Testis (tissue), 3 donors: ENCODE data around the gene HELB. TPM values are rescaled to one million over a fixed set of nuclear protein-coding genes. Genes with fewer than 3 reads are reported as not detected.

Experiments
- DNase-seq: peaks from one replicate; pipeline ENCODE4 v3.0.0-alpha.2; 2019
- H3K27ac ChIP-seq, 2 donors: fragments of 200-600 bp; sonication (generic); one replicate each; pipeline ENCODE4 v1.5.1; 2019
- H3K27me3 ChIP-seq: fragments of 200-600 bp; sonication (generic); one replicate; pipeline ENCODE4 v1.5.1; 2019
- H3K36me3 ChIP-seq: fragments of 200-600 bp; sonication (generic); one replicate; pipeline ENCODE4 v1.5.1; 2017; ENCODE audit warnings: low read depth; ENCODE audit errors: missing control alignments
- H3K4me1 ChIP-seq: fragments of 200-600 bp; sonication (generic); one replicate; pipeline ENCODE4 v1.5.1; 2019
- H3K4me3 ChIP-seq, 2 donors: fragments of 200-600 bp; sonication (generic); one replicate each; pipeline ENCODE4 v1.5.1; 2017 to 2019
- H3K9me3 ChIP-seq: fragments of 200-600 bp; sonication (generic); one replicate; pipeline ENCODE4 v1.5.1; 2017
- POLR2A ChIP-seq: fragments of 450-650 bp; IDR thresholded peaks from one replicate; pipeline ENCODE4 v1.6.1; 2017; ENCODE audit warnings: antibody characterized with exemption, mild to moderate bottlenecking, moderate library complexity
- WGBS, 2 donors: methylation state at CpG; one replicate each; pipeline ENCODE4 v1.1.5; 2018; 5-methylcytosine and 5-hydroxymethylcytosine counted together
- intact Hi-C: fragments of 100-400 bp; cut with DNase I; formaldehyde crosslinking; loops from one replicate; pipeline ENCODE4 v1.15.1; 2023; ENCODE audit warnings: low total_unique reads
- polyA plus RNA-seq: library from polyadenylated mRNA; stranded (reverse); fragments of 350-450 nt; fragmentation: Illumina TruSeq; extraction: RNeasy Lipid Tissue Mini Kit (QIAGEN cat#74804); gene quantifications from one replicate; pipeline ENCODE4 v1.2.3, GENCODE V29; 2014; ENCODE audit warnings: low read depth, low replicate concordance; ENCODE audit not compliant: insufficient read depth
- total RNA-seq, 2 donors: library from RNA; depleted of rRNA; stranded (reverse); fragments of >200 nt; gene quantifications; one replicate each; pipeline ENCODE4 v1.2.3, GENCODE V29; 2016
- TF ChIP-seq, protein P1 (sequence below), 3 experiments: fragments of 450-650 bp in 2 of 3; fragments of 200-600 bp in 1 of 3; sonication (generic) in 1 of 3; IDR thresholded peaks; one replicate each; pipeline ENCODE4 v1.5.1; 2016 to 2019; ENCODE audit warnings: antibody characterized with exemption in 3 of 3, mild to moderate bottlenecking in 2 of 3, moderate library complexity in 1 of 3

The HELB gene
- total and polyA plus RNA-seq, 3 donors from 2014 or later: 1.0 to 6.3 (median 5.9) TPM

DNA sequence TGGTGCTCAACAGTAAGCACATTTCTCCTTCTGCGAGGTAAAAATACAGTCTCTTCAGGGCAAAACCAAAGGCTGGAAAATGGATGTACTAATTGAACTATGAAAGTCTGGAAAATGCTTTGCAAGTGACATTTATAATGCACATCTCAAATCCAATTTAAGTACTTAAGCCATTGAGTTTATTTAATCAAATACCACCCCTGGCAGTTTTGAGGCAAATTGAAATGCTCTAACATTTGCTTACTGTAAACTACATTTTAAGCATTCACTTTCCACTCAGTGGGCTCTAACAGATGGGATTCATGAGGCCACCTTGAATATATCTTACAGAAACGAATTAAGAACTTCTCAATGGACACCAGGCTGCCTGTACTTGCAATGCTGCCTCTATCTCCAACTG, 69.7 kb downstream of the HELB start:
- H3K36me3 ChIP-seq: no peaks in the 10 kb centered on the region
- no peaks in the 10 kb centered on the region for H3K27me3 ChIP-seq
- TF ChIP-seq, protein P1, sequence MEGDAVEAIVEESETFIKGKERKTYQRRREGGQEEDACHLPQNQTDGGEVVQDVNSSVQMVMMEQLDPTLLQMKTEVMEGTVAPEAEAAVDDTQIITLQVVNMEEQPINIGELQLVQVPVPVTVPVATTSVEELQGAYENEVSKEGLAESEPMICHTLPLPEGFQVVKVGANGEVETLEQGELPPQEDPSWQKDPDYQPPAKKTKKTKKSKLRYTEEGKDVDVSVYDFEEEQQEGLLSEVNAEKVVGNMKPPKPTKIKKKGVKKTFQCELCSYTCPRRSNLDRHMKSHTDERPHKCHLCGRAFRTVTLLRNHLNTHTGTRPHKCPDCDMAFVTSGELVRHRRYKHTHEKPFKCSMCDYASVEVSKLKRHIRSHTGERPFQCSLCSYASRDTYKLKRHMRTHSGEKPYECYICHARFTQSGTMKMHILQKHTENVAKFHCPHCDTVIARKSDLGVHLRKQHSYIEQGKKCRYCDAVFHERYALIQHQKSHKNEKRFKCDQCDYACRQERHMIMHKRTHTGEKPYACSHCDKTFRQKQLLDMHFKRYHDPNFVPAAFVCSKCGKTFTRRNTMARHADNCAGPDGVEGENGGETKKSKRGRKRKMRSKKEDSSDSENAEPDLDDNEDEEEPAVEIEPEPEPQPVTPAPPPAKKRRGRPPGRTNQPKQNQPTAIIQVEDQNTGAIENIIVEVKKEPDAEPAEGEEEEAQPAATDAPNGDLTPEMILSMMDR (IDR thresholded peaks at IDR 0.05): no peak
- no peak for TF ChIP-seq POLR2A
- intact Hi-C loops: no loop called here
- H3K4me1 ChIP-seq: no peaks in the 10 kb centered on the region
- 89 to 92% methylated on average over 2 of the region's 2 CpGs for WGBS, 2 donors
- H3K4me3 ChIP-seq: no peak overlapping the region
- no peak overlapping the region for H3K27ac ChIP-seq
- no peak for DNase-seq
- H3K9me3 ChIP-seq: no peaks in the 10 kb centered on the region

DNA sequence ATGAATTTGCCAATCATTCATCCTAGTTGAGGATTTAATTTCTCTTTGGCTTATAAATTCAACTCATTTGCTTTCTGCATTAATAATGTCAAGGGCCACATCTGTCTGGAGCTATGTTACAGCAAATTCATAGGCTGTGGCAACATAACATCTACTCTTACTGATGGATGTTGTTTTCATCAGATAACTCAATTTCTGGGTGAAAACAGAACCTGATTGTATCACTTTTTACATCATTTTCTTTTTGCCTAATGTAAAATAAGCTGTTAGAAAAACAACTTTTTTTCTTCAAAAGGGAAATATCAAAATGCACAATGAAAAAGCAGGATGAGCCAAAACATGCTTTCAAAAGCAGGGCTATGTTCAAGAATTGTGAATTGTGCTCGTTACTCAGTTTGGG, 73.3 kb downstream of the HELB start:
- Histone ChIP-seq H3K9me3 (no peaks in the 10 kb centered on the region), H3K4me3 (no peak overlapping the region), H3K36me3 (no peaks in the 10 kb centered on the region), H3K27ac (no peak overlapping the region), H3K4me1 (no peaks in the 10 kb centered on the region), H3K27me3 (no peaks in the 10 kb centered on the region)
- WGBS, 2 donors: 92 to 93% methylated on average over 1 of the region's 1 CpG
- no peak for DNase-seq
- intact Hi-C loops: no loop called here
- TF ChIP-seq, protein P1 (IDR thresholded peaks at IDR 0.05): no peak
- TF ChIP-seq POLR2A: no peak

DNA sequence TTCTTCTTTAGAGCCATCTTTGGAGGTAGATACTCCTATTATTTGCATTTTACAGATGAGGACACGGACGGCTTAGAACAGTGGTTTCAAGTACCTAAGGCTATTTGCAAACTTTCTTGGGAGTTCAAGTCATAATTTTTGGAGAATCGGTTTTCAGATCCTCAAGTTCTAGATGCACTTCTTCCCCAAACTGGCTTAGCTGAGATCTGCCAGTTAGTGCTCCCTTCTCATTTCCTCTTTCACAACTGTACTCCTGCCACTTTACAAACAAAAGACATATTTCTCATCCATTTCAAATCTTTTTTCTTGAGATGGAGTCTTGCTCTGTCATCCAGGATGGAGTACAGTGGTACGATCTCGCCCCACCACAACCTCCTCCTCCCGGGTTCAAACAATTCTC, 77.3 kb downstream of the HELB start:
- TF ChIP-seq POLR2A: no peak
- TF ChIP-seq, protein P1 (IDR thresholded peaks at IDR 0.05): no peak
- WGBS, 2 donors: 86 to 88% methylated on average over 6 of the region's 6 CpGs
- intact Hi-C loops: no loop called here
- no peaks in the 10 kb centered on the region for H3K36me3 ChIP-seq
- H3K9me3 ChIP-seq: no peaks in the 10 kb centered on the region
- H3K4me1 ChIP-seq: no peaks in the 10 kb centered on the region
- H3K27ac ChIP-seq: no peak overlapping the region
- no peak for DNase-seq
- H3K27me3 ChIP-seq: no peaks in the 10 kb centered on the region
- H3K4me3 ChIP-seq: no peak overlapping the region

DNA sequence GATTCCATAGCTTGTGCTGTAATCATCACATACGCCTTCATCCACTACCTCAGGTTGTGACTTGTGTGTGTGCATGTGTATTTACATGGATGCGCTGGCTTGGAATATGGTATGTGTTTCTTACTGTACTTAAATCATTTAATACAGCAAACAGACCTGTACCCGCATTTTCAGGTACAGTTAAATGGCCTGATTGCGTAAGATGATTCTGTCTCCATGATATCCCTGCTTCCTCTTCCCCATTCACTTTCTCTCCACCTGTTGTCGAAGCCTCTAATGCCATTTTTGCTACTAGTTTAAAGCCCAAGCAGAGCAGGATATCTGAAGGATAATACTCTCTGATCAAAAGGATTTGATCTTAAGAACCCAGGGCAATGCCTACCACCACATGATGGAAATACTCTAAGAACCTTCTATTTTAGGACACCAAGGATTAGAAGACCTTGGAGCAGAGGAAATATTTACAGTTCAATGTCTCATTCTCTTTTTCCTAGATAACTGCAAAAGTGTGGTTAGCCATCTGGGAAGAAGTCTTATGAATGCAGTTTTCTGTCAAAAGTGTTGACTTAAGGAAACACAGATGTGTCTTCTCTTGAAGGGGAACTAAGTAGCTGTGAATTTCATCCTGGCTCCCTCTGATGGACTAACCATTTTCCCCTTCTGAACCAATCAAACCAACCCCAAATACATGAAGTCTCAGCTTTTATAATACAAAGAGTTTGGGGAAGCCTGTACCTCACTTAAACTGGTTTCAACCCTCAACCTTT, 78.7 kb downstream of the HELB start:
- no peaks in the 10 kb centered on the region for H3K36me3 ChIP-seq
- WGBS, 2 donors: 94 to 98% methylated on average over 5 of the region's 5 CpGs
- no peak for DNase-seq
- no peak for TF ChIP-seq POLR2A
- TF ChIP-seq, protein P1 (IDR thresholded peaks at IDR 0.05): no peak
- no peak overlapping the region for H3K27ac ChIP-seq
- H3K27me3 ChIP-seq: no peaks in the 10 kb centered on the region
- intact Hi-C loops: no loop called here
- no peaks in the 10 kb centered on the region for H3K4me1 ChIP-seq
- no peaks in the 10 kb centered on the region for H3K9me3 ChIP-seq
- H3K4me3 ChIP-seq: no peak overlapping the region

DNA sequence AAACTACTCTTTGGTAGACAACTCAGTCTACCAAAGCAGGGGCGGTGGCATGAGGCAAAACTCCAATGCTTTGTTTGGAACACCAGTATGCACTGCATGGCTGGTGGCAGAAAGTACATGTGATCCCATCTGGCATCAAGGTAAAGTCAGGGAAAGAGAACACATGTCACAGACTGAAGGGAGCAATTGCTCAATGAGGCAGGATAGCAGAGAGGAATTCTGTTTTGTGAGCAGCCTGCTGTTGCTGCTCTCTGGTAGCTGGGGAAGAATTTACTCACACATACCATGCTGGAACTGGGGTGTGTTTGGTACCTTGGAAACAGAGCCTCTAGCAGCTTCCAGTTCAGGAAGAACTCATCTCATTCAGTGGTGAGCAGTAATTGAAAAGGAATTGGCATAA, 84.8 kb downstream of the HELB start:
- no peak for DNase-seq
- no peaks in the 10 kb centered on the region for H3K27me3 ChIP-seq
- 95 to 100% methylated on average over 1 of the region's 1 CpG for WGBS, 2 donors
- no peaks in the 10 kb centered on the region for H3K4me1 ChIP-seq
- intact Hi-C loops: no loop called here
- H3K36me3 ChIP-seq: no peaks in the 10 kb centered on the region
- no peak for TF ChIP-seq POLR2A
- TF ChIP-seq, protein P1 (IDR thresholded peaks at IDR 0.05): no peak
- no peaks in the 10 kb centered on the region for H3K9me3 ChIP-seq
- no peak overlapping the region for H3K4me3 ChIP-seq
- H3K27ac ChIP-seq: no peak overlapping the region
